ENCODE data around the gene FAM114A1. TPM values are rescaled to one million over a fixed set of nuclear protein-coding genes. Genes with fewer than 3 reads are reported as not detected.

Gene FAM114A1
- total and polyA plus RNA-seq, 7 donors: 5.6 to 20.0 (median 15.4) TPM

GRCh38 chr4:38948551-38948950, 80.9 kb downstream of the FAM114A1 start:
- H3K36me3 ChIP-seq (ENCODE audit: insufficient read depth in 1 of 2, low read depth in 1 of 2): peaks cover 0 to 17% of the 10 kb centered on the region in 2 donors
- 19 to 35% (median 20%) methylated on average over 2 of the region's 2 CpGs for WGBS, 3 donors
- H3K4me3 ChIP-seq: no peak overlapping the region
- no peaks in the 10 kb centered on the region for H3K27me3 ChIP-seq (ENCODE audit: insufficient read depth in 3 of 3, low read length in 2 of 3)
- peak; percentile 49 to 75 for DNase-seq
- TF ChIP-seq, protein P1, sequence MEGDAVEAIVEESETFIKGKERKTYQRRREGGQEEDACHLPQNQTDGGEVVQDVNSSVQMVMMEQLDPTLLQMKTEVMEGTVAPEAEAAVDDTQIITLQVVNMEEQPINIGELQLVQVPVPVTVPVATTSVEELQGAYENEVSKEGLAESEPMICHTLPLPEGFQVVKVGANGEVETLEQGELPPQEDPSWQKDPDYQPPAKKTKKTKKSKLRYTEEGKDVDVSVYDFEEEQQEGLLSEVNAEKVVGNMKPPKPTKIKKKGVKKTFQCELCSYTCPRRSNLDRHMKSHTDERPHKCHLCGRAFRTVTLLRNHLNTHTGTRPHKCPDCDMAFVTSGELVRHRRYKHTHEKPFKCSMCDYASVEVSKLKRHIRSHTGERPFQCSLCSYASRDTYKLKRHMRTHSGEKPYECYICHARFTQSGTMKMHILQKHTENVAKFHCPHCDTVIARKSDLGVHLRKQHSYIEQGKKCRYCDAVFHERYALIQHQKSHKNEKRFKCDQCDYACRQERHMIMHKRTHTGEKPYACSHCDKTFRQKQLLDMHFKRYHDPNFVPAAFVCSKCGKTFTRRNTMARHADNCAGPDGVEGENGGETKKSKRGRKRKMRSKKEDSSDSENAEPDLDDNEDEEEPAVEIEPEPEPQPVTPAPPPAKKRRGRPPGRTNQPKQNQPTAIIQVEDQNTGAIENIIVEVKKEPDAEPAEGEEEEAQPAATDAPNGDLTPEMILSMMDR (IDR thresholded peaks at IDR 0.05): no peak
- peak; percentile 68 to 94 (median 84) for ATAC-seq
- peaks cover 15% of the 10 kb centered on the region for H3K4me1 ChIP-seq
- no peak overlapping the region for H3K27ac ChIP-seq
- intact Hi-C loops (cut with DNase I): loop anchor here in 1 of 2 donors (5.0 kb wide), 1 partner anchor 234 kb away; the partner anchor contains the start of gene WDR19
- H3K9me3 ChIP-seq: no peaks in the 10 kb centered on the region

- Histone ChIP-seq H3K36me3 (ENCODE audit: insufficient read depth in 1 of 2, low read depth in 1 of 2) (peaks cover 0 to 10% of the 10 kb centered on the region in 2 donors), H3K4me1 (peaks cover 12% of the 10 kb centered on the region), H3K9me3 (no peaks in the 10 kb centered on the region), H3K27me3 (ENCODE audit: insufficient read depth in 3 of 3, low read length in 2 of 3) (no peaks in the 10 kb centered on the region), H3K4me3 (no peak overlapping the region), H3K27ac (no peak overlapping the region)
- intact Hi-C loops (cut with DNase I): loop anchor here in 1 of 2 donors (5.0 kb wide), 1 partner anchor 233 kb away; the partner anchor contains the start of gene WDR19
- no peak for DNase-seq
- TF ChIP-seq, protein P1 (IDR thresholded peaks at IDR 0.05): no peak
- 53 to 66% (median 57%) methylated on average over 5 of the region's 5 CpGs for WGBS, 3 donors
- no peak for ATAC-seq
Measured at GRCh38 chr4:38949411-38950051, 81.9 kb downstream of the FAM114A1 start.

DNA sequence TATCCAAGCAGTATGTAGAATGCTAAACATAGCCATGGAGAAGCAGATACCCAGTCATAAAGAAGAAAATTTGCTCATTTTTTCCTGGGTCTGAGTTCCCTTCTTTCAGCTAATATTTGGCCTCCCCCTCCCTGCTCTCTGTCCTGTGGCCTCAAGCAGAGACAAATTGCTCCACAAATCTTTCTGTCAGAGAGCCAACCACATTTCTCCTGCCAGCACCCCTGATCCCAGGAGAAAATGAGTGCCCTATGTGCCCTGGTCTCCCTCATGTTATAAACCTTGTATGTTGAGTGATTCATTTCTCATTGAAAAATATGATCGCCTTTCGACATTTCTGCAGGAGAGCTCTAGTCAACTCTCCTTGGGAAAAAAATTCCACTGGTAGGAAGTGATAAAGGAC, 82.6 kb downstream of the FAM114A1 start:
- ATAC-seq: no peak
- TF ChIP-seq, protein P1 (IDR thresholded peaks at IDR 0.05): no peak
- H3K27ac ChIP-seq: no peak overlapping the region
- intact Hi-C loops (cut with DNase I): no loop called here
- H3K9me3 ChIP-seq: no peaks in the 10 kb centered on the region
- 88 to 90% (median 90%) methylated on average over 2 of the region's 2 CpGs for WGBS, 3 donors
- peaks cover 0 to 4% of the 10 kb centered on the region in 2 donors for H3K36me3 ChIP-seq (ENCODE audit: insufficient read depth in 1 of 2, low read depth in 1 of 2)
- H3K27me3 ChIP-seq (ENCODE audit: insufficient read depth in 3 of 3, low read length in 2 of 3): no peaks in the 10 kb centered on the region
- no peak for DNase-seq
- H3K4me1 ChIP-seq: peaks cover 12% of the 10 kb centered on the region
- no peak overlapping the region for H3K4me3 ChIP-seq

DNA sequence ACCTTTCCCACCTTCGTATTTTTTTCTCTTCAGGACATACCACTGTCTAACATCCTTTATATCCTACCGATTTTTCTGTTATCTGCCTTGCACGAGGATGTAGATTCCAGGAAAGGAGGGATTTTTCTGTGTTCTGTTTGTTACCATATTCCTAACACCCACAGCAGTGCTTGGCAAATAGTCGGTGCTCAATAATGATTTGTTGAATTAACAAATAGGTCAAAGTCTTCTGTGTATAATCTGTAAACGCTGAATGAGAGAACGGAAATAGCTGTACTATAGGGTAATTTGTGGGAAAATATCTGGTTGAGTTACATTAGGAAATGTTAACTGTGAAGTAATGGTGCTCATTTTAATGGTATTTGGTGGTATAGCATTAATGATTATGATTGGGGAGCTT, 83.1 kb downstream of the FAM114A1 start:
- WGBS, 3 donors: 77 to 79% (median 77%) methylated on average over 6 of the region's 6 CpGs
- TF ChIP-seq, protein P1 (IDR thresholded peaks at IDR 0.05): no peak
- intact Hi-C loops (cut with DNase I): no loop called here
- Histone ChIP-seq H3K27ac (no peak overlapping the region), H3K9me3 (no peaks in the 10 kb centered on the region), H3K4me3 (no peak overlapping the region), H3K36me3 (ENCODE audit: insufficient read depth in 1 of 2, low read depth in 1 of 2) (no peaks in the 10 kb centered on the region), H3K4me1 (peaks cover 12% of the 10 kb centered on the region), H3K27me3 (ENCODE audit: insufficient read depth in 3 of 3, low read length in 2 of 3) (no peaks in the 10 kb centered on the region)
- ATAC-seq (no peak), DNase-seq (no peak)

GRCh38 chr4:38951598-38951997, 84.0 kb downstream of the FAM114A1 start:
- no peaks in the 10 kb centered on the region for H3K27me3 ChIP-seq (ENCODE audit: insufficient read depth in 3 of 3, low read length in 2 of 3)
- H3K9me3 ChIP-seq: no peaks in the 10 kb centered on the region
- H3K4me3 ChIP-seq: no peak overlapping the region
- DNase-seq (no peak), ATAC-seq (no peak)
- intact Hi-C loops (cut with DNase I): no loop called here
- peaks cover 12% of the 10 kb centered on the region for H3K4me1 ChIP-seq
- H3K36me3 ChIP-seq (ENCODE audit: insufficient read depth in 1 of 2, low read depth in 1 of 2): no peaks in the 10 kb centered on the region
- TF ChIP-seq, protein P1 (IDR thresholded peaks at IDR 0.05): no peak
- no peak overlapping the region for H3K27ac ChIP-seq
- WGBS, 3 donors: 45 to 76% (median 57%) methylated on average over 2 of the region's 2 CpGs
